Thymus (tissue), 11 donors: ENCODE data around the gene THRB. TPM values are rescaled to one million over a fixed set of nuclear protein-coding genes. Genes with fewer than 3 reads are reported as not detected.

Source experiments
- DNase-seq, 9 donors: peaks; one replicate each; pipeline ENCODE4 v3.0.0-alpha.2; 2013; ENCODE audit warnings: low spot score in 9 of 9, low read depth in 6 of 9, missing footprints in 1 of 9
- H3K27ac ChIP-seq, 2 donors: one replicate each; pipeline ENCODE4 v1.5.1; 2013; ENCODE audit warnings: control low read depth in 1 of 2, low read depth in 1 of 2, low read length in 1 of 2, mild to moderate bottlenecking in 1 of 2, moderate library complexity in 1 of 2
- H3K27me3 ChIP-seq, 2 donors: one replicate each; pipeline ENCODE4 v1.5.1; 2013; ENCODE audit warnings: low read length in 1 of 2; ENCODE audit not compliant: control insufficient read depth in 2 of 2, insufficient read depth in 1 of 2
- H3K36me3 ChIP-seq, 2 donors: one replicate each; pipeline ENCODE4 v1.5.1; 2013; ENCODE audit warnings: low read length in 1 of 2, mild to moderate bottlenecking in 1 of 2, moderate library complexity in 1 of 2; ENCODE audit not compliant: control insufficient read depth in 2 of 2, insufficient read depth in 2 of 2
- H3K4me1 ChIP-seq, 2 donors: one replicate each; pipeline ENCODE4 v1.5.1; 2013; ENCODE audit warnings: low read length in 2 of 2; ENCODE audit not compliant: control insufficient read depth in 2 of 2, insufficient read depth in 2 of 2
- H3K4me3 ChIP-seq, 2 donors: one replicate each; pipeline ENCODE4 v1.5.1; 2013; ENCODE audit warnings: low read length in 2 of 2, control low read depth in 1 of 2, mild to moderate bottlenecking in 1 of 2
- H3K9me3 ChIP-seq, 2 donors: one replicate each; pipeline ENCODE4 v1.5.1; 2013; ENCODE audit warnings: low read length in 1 of 2, mild to moderate bottlenecking in 1 of 2; ENCODE audit not compliant: control insufficient read depth in 2 of 2, insufficient read depth in 1 of 2
- WGBS: extraction: QIAGEN DNeasy Blood & Tissue Kit; methylation state at CpG from one replicate; pipeline ENCODE4 v1.1.7; 2013; 5-methylcytosine and 5-hydroxymethylcytosine counted together
- polyA plus RNA-seq: library from polyadenylated mRNA; stranded (reverse); fragments of 200-250 nt; gene quantifications from one replicate; pipeline ENCODE4 v1.2.3, GENCODE V29; 2013
- total RNA-seq: library from RNA; stranded (reverse); fragments of 120-200 nt; gene quantifications from one replicate; pipeline ENCODE4 v1.2.4, GENCODE V29; 2013
- donor health status: healthy.

THRB gene
- total and polyA plus RNA-seq, 2 donors = 2.2 to 3.5 TPM

DNA sequence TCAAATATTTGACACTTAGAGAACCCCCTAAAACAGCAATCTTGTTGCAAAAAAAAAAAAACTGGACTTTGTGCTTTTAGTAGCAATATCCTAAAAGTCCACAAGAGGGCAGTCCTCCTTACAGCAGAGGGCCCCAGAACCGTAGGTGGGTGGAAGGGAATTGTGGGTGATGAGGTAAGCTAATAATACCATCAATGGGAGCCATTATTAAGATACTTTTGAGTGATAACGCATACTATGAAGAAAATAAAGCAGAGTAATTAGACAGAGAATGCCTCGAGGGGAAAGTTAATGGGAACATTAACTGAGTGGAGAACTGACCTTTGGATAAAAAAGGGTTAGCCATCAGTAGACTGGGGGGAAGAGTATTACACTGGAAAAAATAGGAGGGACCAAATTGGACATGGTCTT lies 229.9 kb downstream of the THRB start:
- Histone ChIP-seq H3K9me3 (no peaks in the 10 kb centered on the region), H3K27ac (no peak overlapping the region), H3K36me3 (no peaks in the 10 kb centered on the region), H3K4me1 (no peaks in the 10 kb centered on the region), H3K4me3 (no peak overlapping the region), H3K27me3 (no peaks in the 10 kb centered on the region)
- DNase-seq = peak in 5 of 9 donors; percentile 3 to 37 (median 12)
- WGBS = 65% methylated on average over 3 of the region's 3 CpGs

- Histone ChIP-seq H3K4me3 (no peak overlapping the region), H3K27me3 (no peaks in the 10 kb centered on the region), H3K4me1 (no peaks in the 10 kb centered on the region), H3K27ac (no peak overlapping the region), H3K9me3 (no peaks in the 10 kb centered on the region), H3K36me3 (no peaks in the 10 kb centered on the region)
- no peak for DNase-seq
- 97% methylated on average over 1 of the region's 1 CpG for WGBS
These were observed 230.6 kb downstream of the THRB start for GRCh38 chr3:24264011-24264410.

- H3K36me3 ChIP-seq = no peaks in the 10 kb centered on the region
- H3K4me3 ChIP-seq = no peak overlapping the region
- no peaks in the 10 kb centered on the region for H3K4me1 ChIP-seq
- H3K27ac ChIP-seq = no peak overlapping the region
- no peaks in the 10 kb centered on the region for H3K9me3 ChIP-seq
- WGBS = 54% methylated on average over 2 of the region's 2 CpGs
- no peaks in the 10 kb centered on the region for H3K27me3 ChIP-seq
- DNase-seq = no peak
These were observed 231.5 kb downstream of the THRB start for GRCh38 chr3:24263069-24263668.

- no peak overlapping the region for H3K27ac ChIP-seq
- H3K4me1 ChIP-seq = no peaks in the 10 kb centered on the region
- H3K27me3 ChIP-seq = no peaks in the 10 kb centered on the region
- no peak overlapping the region for H3K4me3 ChIP-seq
- DNase-seq = no peak
- H3K36me3 ChIP-seq = no peaks in the 10 kb centered on the region
- no peaks in the 10 kb centered on the region for H3K9me3 ChIP-seq
These were observed 233.1 kb downstream of the THRB start for GRCh38 chr3:24261521-24261920.

GRCh38 chr3:24259901-24260512 lies 234.6 kb downstream of the THRB start:
- H3K9me3 ChIP-seq = no peaks in the 10 kb centered on the region
- over 99% methylated on average over 2 of the region's 2 CpGs for whole genome bisulfite sequencing
- no peak overlapping the region for H3K4me3 ChIP-seq
- no peaks in the 10 kb centered on the region for H3K27me3 ChIP-seq
- no peaks in the 10 kb centered on the region for H3K36me3 ChIP-seq
- no peaks in the 10 kb centered on the region for H3K4me1 ChIP-seq
- no peak overlapping the region for H3K27ac ChIP-seq
- no peak for DNase-seq

DNA sequence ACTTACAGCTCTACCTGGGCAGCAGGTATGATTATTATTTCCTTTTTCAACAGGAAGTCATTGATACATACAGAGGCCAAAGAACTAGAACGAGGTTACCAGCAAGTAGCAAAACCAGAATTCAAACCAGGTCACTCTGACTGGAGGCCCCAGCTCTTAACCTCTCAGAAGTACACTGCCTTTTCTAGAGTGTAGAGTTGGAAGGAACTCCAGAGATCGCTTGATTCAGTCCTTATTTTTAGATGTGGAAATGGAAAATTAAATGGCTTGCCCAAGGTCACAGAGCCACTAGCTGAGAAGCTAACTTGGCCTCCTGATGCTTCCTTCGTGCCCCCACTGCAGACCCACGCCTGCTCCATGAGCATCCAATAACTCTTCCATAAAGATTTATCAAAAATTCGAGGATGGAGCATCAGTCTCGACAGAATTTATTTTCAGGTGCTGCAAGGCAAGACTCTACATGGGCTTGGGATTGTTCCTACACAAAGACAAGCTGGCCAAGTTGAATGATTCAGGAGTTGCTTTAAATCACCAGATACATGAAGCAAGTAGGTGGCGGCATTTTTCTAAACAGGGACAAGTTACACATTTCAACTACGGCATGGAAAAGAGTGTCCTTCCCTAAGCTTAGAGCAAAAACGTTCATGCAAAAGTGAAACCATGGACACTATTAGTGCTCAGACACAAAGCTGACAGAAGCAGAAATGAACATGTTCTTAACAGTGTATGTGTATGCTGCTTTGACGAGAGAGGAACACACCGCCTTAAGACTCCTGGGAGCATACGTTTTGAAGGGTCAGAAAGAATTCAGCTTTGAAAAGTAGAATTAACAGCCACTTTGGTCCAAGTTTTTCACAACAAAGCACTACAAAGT lies 235.7 kb downstream of the THRB start:
- Histone ChIP-seq H3K4me1 (no peaks in the 10 kb centered on the region), H3K4me3 (no peak overlapping the region), H3K9me3 (no peaks in the 10 kb centered on the region), H3K27ac (no peak overlapping the region), H3K27me3 (no peaks in the 10 kb centered on the region), H3K36me3 (no peaks in the 10 kb centered on the region)
- DNase-seq = no peak
- 74% methylated on average over 12 of the region's 12 CpGs for WGBS

GRCh38 chr3:24258260-24258659 lies 236.4 kb downstream of the THRB start:
- Histone ChIP-seq H3K27me3 (no peaks in the 10 kb centered on the region), H3K36me3 (no peaks in the 10 kb centered on the region), H3K4me3 (no peak overlapping the region), H3K4me1 (no peaks in the 10 kb centered on the region), H3K27ac (no peak overlapping the region), H3K9me3 (no peaks in the 10 kb centered on the region)
- 98% methylated on average over 5 of the region's 5 CpGs for WGBS
- no peak for DNase-seq

GRCh38 chr3:24255414-24255813 lies 239.2 kb downstream of the THRB start:
- no peak for DNase-seq
- no peak overlapping the region for H3K27ac ChIP-seq
- WGBS = 93% methylated on average over 2 of the region's 2 CpGs
- no peaks in the 10 kb centered on the region for H3K36me3 ChIP-seq
- H3K4me3 ChIP-seq = no peak overlapping the region
- no peaks in the 10 kb centered on the region for H3K4me1 ChIP-seq
- H3K27me3 ChIP-seq = no peaks in the 10 kb centered on the region
- no peaks in the 10 kb centered on the region for H3K9me3 ChIP-seq

- H3K4me3 ChIP-seq = no peak overlapping the region
- H3K4me1 ChIP-seq = no peaks in the 10 kb centered on the region
- no peak for DNase-seq
- no peak overlapping the region for H3K27ac ChIP-seq
- H3K36me3 ChIP-seq = no peaks in the 10 kb centered on the region
- H3K9me3 ChIP-seq = no peaks in the 10 kb centered on the region
- no peaks in the 10 kb centered on the region for H3K27me3 ChIP-seq
- WGBS = 98% methylated on average over 1 of the region's 1 CpG
These were observed 240.0 kb downstream of the THRB start for GRCh38 chr3:24254649-24255048.
